Glutamatergic neuron (in vitro differentiated cells): ENCODE results near the gene SGCA. TPM values are rescaled to one million over a fixed set of nuclear protein-coding genes. Genes with fewer than 3 reads are reported as not detected.

Experiments used
- DNase-seq: peaks from one replicate; pipeline ENCODE4 v3.0.0; 2022
- H3K27ac Mint-ChIP-seq: one replicate; pipeline ENCODE4 v1.8.0; 2020; ENCODE audit warnings: mild to moderate bottlenecking, mixed read lengths, inconsistent platforms; ENCODE audit not compliant: unreplicated experiment
- H3K27me3 Mint-ChIP-seq: one replicate; pipeline ENCODE4 v1.8.0; 2020; ENCODE audit warnings: mild to moderate bottlenecking, moderate library complexity, mixed read lengths, inconsistent platforms; ENCODE audit not compliant: unreplicated experiment
- H3K36me3 Mint-ChIP-seq: one replicate; pipeline ENCODE4 v1.8.0; 2020; ENCODE audit warnings: mild to moderate bottlenecking, mixed read lengths, inconsistent platforms; ENCODE audit not compliant: unreplicated experiment
- H3K4me1 Mint-ChIP-seq: one replicate; pipeline ENCODE4 v1.8.0; 2020; ENCODE audit warnings: mild to moderate bottlenecking, low read depth, mixed read lengths, inconsistent platforms; ENCODE audit not compliant: unreplicated experiment
- H3K4me3 Mint-ChIP-seq: one replicate; pipeline ENCODE4 v1.8.0; 2020; ENCODE audit warnings: mild to moderate bottlenecking, mixed read lengths, inconsistent platforms; ENCODE audit not compliant: unreplicated experiment
- H3K9me3 Mint-ChIP-seq: one replicate; pipeline ENCODE4 v1.8.0; 2020; ENCODE audit warnings: mild to moderate bottlenecking, moderate library complexity, mixed read lengths, inconsistent platforms; ENCODE audit not compliant: unreplicated experiment
- long read RNA-seq: library from polyadenylated mRNA; unstranded; transcript quantifications from one replicate; pipeline ENCODE4 v2.0.0, GENCODE V29; 2020; ENCODE audit not compliant: unreplicated experiment
- total RNA-seq: library from RNA; stranded (reverse); fragmentation: NEBNext Ultra II Directional; extraction: Animal tissue kit (Norgen Biotek cat#: 25700); gene quantifications from one replicate; pipeline ENCODE4 v1.2.1, GENCODE V29; 2021; ENCODE audit not compliant: unreplicated experiment
- TF ChIP-seq, protein P1 (sequence below): fragments of 200-600 bp; sonication (generic); IDR thresholded peaks from one replicate; pipeline ENCODE4 v1.5.0; 2021; ENCODE audit not compliant: partially characterized antibody, unreplicated experiment

SGCA gene
- total RNA-seq, result 1.3 TPM
- long read RNA-seq, result 0 reads

DNA sequence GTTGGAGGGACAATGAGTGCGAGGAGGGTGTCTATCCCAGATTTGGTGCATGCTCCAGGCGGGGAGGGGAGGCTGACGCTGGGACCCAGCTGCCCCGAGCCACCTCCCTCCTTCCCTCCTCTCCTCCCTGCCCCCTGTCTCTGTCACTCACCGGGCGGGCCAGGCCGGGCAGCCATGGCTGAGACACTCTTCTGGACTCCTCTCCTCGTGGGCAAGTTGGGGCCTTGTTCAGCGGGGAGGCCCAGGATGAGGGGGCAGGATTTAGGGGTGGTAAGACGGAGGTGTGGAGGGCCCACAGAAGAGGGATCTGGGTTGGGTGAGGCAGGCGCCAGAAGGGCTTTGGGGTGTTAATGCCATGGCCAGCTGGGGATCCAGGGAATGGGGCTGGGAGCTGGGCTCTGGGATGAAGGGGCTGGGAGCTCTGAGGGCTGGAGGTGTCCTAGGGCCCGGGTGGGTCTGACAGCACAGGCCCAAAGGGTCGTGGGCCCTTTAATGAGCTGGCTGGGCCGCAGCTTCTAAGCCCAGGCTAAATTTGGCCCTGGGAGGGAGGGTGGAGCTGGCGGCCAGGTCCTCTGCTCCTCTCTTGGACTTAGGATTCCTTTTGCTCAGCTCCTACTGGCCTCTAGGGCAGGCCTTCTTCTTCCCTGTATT, at the start of gene SGCA:
Gene SGCA (plus strand): TSS at position 139 of the 651 bp plus-strand sequence. CDS start 36 bp downstream, at position 175.
- TF ChIP-seq, protein P1, sequence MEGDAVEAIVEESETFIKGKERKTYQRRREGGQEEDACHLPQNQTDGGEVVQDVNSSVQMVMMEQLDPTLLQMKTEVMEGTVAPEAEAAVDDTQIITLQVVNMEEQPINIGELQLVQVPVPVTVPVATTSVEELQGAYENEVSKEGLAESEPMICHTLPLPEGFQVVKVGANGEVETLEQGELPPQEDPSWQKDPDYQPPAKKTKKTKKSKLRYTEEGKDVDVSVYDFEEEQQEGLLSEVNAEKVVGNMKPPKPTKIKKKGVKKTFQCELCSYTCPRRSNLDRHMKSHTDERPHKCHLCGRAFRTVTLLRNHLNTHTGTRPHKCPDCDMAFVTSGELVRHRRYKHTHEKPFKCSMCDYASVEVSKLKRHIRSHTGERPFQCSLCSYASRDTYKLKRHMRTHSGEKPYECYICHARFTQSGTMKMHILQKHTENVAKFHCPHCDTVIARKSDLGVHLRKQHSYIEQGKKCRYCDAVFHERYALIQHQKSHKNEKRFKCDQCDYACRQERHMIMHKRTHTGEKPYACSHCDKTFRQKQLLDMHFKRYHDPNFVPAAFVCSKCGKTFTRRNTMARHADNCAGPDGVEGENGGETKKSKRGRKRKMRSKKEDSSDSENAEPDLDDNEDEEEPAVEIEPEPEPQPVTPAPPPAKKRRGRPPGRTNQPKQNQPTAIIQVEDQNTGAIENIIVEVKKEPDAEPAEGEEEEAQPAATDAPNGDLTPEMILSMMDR, result no peak
- Mint-ChIP-seq H3K4me3 (no peak within 1 kb of the TSS), H3K27ac (no peak within 1 kb of the TSS), H3K4me1 (peaks cover 14% of the 10 kb centered on the region), H3K27me3 (peaks cover 11% of the 10 kb centered on the region), H3K36me3 (no peaks in the 10 kb centered on the region), H3K9me3 (peaks cover 4% of the 10 kb centered on the region)
- no peak for DNase-seq

DNA sequence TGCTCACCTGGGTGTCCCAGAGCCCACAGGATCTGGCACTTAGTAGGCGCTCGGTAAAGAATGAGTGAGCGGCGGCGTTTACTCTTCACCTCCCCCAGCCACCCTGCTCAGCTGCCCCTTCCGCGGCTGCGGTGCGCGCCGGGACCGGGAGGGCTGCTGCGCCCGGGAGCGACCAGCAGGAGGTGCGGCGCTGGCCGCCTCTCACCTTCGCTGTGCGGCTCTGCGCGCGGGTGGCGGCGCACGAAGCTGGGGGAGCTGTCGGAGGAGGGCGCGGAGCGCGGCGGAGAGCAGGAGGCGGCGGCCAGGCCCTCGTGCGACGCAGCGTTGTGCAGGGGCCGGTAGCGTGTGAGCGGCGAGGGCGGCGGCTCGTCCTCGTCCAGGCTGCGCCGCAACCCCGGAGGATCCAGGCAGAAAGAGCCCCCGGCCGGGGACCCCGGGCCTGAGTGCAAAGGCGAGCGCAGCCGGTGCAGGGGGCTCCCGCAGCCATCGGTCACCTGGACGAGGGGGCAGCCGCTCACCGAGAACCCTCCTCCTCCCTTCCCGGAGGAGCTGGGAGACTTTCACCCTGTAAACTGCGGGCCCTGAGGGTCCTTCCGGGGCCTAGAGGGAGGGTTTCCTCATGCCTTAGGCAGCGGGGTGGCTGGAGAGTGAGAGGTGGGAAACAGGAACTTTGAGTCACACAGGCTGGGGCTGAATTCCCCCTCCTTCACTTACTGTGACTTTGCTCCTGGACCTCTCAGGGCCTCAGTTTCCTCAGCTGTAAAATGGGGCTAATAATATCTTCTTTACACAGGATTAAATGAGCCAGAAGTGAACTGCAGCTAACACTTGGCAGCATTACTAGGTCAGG, 48.4 kb upstream of the SGCA start:
- Mint-ChIP-seq H3K27me3 (peaks cover 21% of the 10 kb centered on the region), H3K36me3 (peaks cover 16% of the 10 kb centered on the region), H3K4me1 (peaks cover 17% of the 10 kb centered on the region), H3K4me3 (peak overlapping the region; percentile 16), H3K27ac (no peak overlapping the region), H3K9me3 (peaks cover 10% of the 10 kb centered on the region)
- peak; percentile 87 for DNase-seq
- TF ChIP-seq, protein P1, result peak; percentile 73

DNA sequence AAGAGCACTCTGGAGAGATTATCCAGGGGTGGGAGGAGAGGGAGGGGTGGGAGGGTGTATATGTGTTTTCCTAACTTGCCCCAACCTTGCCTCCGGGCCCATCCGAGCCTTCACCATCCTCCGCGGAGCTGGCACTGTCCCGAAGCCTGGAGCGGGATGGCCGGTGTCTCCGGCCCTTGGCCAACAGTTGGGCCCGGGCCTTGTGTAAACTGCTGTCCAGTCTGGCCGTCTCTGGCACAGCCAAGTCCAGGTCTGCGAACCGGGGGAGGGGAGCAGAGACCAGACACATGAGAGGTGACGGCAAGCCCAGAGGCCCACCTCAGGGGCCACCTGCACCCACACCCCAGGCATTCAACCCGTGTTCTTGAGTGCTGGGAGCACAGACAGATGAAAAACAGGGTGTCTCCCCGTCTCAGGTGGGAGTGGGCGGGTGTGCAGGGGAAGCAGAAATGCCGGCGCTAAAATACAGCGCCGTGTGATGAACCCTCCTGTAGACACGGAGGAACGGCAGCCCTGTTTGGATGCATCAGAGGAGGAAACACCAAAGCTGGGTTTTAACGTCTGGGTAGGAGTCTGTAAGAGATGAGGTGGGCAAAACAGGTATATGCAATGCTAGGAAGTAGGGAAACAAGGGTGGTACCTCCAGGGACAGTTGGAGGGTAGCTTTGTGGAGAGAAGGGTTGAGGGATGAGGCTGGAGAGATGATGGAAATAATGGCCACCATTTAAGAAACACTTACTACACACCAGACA, 47.6 kb upstream of the SGCA start:
- DNase-seq, result no peak
- no peak overlapping the region for H3K4me3 Mint-ChIP-seq
- peaks cover 16% of the 10 kb centered on the region for H3K36me3 Mint-ChIP-seq
- H3K9me3 Mint-ChIP-seq, result peaks cover 10% of the 10 kb centered on the region
- TF ChIP-seq, protein P1, result no peak
- H3K4me1 Mint-ChIP-seq, result peaks cover 23% of the 10 kb centered on the region
- no peak overlapping the region for H3K27ac Mint-ChIP-seq
- H3K27me3 Mint-ChIP-seq, result peaks cover 20% of the 10 kb centered on the region

DNA sequence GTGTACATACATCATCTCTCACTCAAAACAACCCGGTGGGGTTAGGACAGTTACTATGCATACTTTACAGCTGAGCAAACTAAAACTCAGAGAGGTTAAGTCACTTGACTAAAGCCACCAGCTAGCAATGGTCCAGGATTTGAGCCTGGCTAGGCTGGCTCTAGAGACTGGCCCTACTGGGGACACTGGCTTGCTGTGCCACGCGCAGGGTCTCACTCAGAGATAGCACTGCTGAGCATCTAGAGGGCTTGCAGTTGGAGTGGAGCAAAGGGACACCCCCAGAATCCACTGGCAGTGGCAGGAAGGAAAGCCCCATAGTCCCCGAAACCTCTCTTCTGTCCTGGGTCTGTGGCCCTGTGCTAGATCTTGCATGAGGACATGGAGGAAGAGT, 47.0 kb upstream of the SGCA start:
- peaks cover 16% of the 10 kb centered on the region for H3K36me3 Mint-ChIP-seq
- H3K27ac Mint-ChIP-seq, result no peak overlapping the region
- TF ChIP-seq, protein P1, result no peak
- H3K4me3 Mint-ChIP-seq, result no peak overlapping the region
- H3K9me3 Mint-ChIP-seq, result peaks cover 12% of the 10 kb centered on the region
- H3K4me1 Mint-ChIP-seq, result peaks cover 24% of the 10 kb centered on the region
- no peak for DNase-seq
- H3K27me3 Mint-ChIP-seq, result peaks cover 22% of the 10 kb centered on the region
